HepG2 (cell line): Measurements from ENCODE around the gene ZNF213. TPM values are rescaled to one million over a fixed set of nuclear protein-coding genes. Genes with fewer than 3 reads are reported as not detected.

ENCODE experiments used
- DMAP1 ChIP-seq: IDR thresholded peaks from 2 replicates; pipeline ENCODE4 v1.6.1; 2016
- GATAD2A ChIP-seq: IDR thresholded peaks from 2 replicates; pipeline ENCODE4 v1.6.1; 2016
- KDM5B ChIP-seq: sonication (generic); formaldehyde crosslinking; IDR thresholded peaks from 2 replicates; pipeline ENCODE4 v1.4.0; 2020; ENCODE audit warnings: missing genetic modification reagents, mild to moderate bottlenecking, borderline replicate concordance
- NCOR1 ChIP-seq: fragments of 200-600 bp; sonication (generic); IDR thresholded peaks from 2 replicates; pipeline ENCODE4 v1.7.0; 2017; ENCODE audit warnings: antibody characterized with exemption, low read length, borderline replicate concordance
- NFKB2 ChIP-seq: sonication (generic); formaldehyde crosslinking; IDR thresholded peaks from 2 replicates; pipeline ENCODE4 v1.4.0; 2020; ENCODE audit warnings: missing genetic modification reagents, borderline replicate concordance
- SMAD9 ChIP-seq: sonication (generic); formaldehyde crosslinking; IDR thresholded peaks from 2 replicates; pipeline ENCODE4 v1.5.1; 2020; ENCODE audit warnings: mild to moderate bottlenecking, missing genetic modification reagents
- SP2 ChIP-seq: sonication (generic); formaldehyde crosslinking; IDR thresholded peaks from 2 replicates; pipeline ENCODE4 v1.5.1; 2020; ENCODE audit warnings: mild to moderate bottlenecking, missing genetic modification reagents
- THAP11 ChIP-seq: IDR thresholded peaks from 2 replicates; pipeline ENCODE4 v1.6.1; 2016; ENCODE audit warnings: missing biosample characterization, missing genetic modification reagents
- TOPORS ChIP-seq: sonication (generic); formaldehyde crosslinking; IDR thresholded peaks from 2 replicates; pipeline ENCODE4 v1.8.0; 2023; ENCODE audit warnings: mild to moderate bottlenecking, missing genetic modification reagents
- ZNF256 ChIP-seq: sonication (generic); formaldehyde crosslinking; conservative IDR thresholded peaks from 2 replicates; pipeline ENCODE4 v1.4.0; 2020; ENCODE audit warnings: missing genetic modification reagents
- ZNF670 ChIP-seq: sonication (generic); formaldehyde crosslinking; IDR thresholded peaks from 2 replicates; pipeline ENCODE4 v1.8.0; 2022; ENCODE audit warnings: mild to moderate bottlenecking, missing genetic modification reagents, borderline replicate concordance
- ZNF777 ChIP-seq: sonication (generic); formaldehyde crosslinking; IDR thresholded peaks from 2 replicates; pipeline ENCODE4 v1.4.0; 2020; ENCODE audit warnings: missing genetic modification reagents
- polyA plus RNA-seq, 8 experiments: library from polyadenylated mRNA; depleted of rRNA in 3 of 8; stranded (reverse) in 7 of 8; unstranded in 1 of 8; fragments of >200 nt; fragmentation: Illumina TruSeq in 4 of 8; extraction: Trizol in 4 of 8; gene quantifications; 2 replicates each; pipeline versions ENCODE4 v1.2.1 to v1.2.3, GENCODE V29; 2011 to 2016; ENCODE audit warnings: low read depth in 4 of 8, missing spikeins in 1 of 8, mixed read lengths in 1 of 8; ENCODE audit not compliant: insufficient read depth in 1 of 8
- total RNA-seq, 5 experiments: library from RNA; depleted of rRNA; stranded (reverse); fragments of >200 nt; fragmentation: Illumina TruSeq; extraction: Trizol; gene quantifications; 2 replicates each; pipeline ENCODE4 v1.2.3, GENCODE V29; 2016; ENCODE audit warnings: low read depth in 1 of 5
- TF ChIP-seq, protein P1 (sequence below): IDR thresholded peaks from 2 replicates; pipeline ENCODE4 v1.4.0; 2020; ENCODE audit warnings: mild to moderate bottlenecking, missing genetic modification reagents
- TF ChIP-seq, protein P2 (sequence below): sonication (generic); formaldehyde crosslinking; IDR thresholded peaks from 2 replicates; pipeline ENCODE4 v1.5.1; 2020; ENCODE audit warnings: mild to moderate bottlenecking, missing genetic modification reagents, borderline replicate concordance
- TF ChIP-seq, protein P3 (sequence below), 2 experiments: sonication (generic) in 1 of 2; formaldehyde crosslinking in 1 of 2; IDR thresholded peaks; 2 replicates each; pipeline versions ENCODE4 v1.4.0 to v1.6.1; 2016 to 2020; ENCODE audit warnings: borderline replicate concordance in 1 of 2, low read depth in 1 of 2, mild to moderate bottlenecking in 1 of 2, missing genetic modification reagents in 1 of 2
- TF ChIP-seq, protein P4 (sequence below): sonication (generic); formaldehyde crosslinking; IDR thresholded peaks from 2 replicates; pipeline ENCODE4 v1.5.0; 2020; ENCODE audit warnings: mild to moderate bottlenecking, missing genetic modification reagents, borderline replicate concordance

ZNF213 gene
- total and polyA plus RNA-seq, 2 of the 13 experiments (the other 11 are each of a cell fraction or from before 2014, with no cell fraction given), result 0.59 to 0.97 TPM

DNA sequence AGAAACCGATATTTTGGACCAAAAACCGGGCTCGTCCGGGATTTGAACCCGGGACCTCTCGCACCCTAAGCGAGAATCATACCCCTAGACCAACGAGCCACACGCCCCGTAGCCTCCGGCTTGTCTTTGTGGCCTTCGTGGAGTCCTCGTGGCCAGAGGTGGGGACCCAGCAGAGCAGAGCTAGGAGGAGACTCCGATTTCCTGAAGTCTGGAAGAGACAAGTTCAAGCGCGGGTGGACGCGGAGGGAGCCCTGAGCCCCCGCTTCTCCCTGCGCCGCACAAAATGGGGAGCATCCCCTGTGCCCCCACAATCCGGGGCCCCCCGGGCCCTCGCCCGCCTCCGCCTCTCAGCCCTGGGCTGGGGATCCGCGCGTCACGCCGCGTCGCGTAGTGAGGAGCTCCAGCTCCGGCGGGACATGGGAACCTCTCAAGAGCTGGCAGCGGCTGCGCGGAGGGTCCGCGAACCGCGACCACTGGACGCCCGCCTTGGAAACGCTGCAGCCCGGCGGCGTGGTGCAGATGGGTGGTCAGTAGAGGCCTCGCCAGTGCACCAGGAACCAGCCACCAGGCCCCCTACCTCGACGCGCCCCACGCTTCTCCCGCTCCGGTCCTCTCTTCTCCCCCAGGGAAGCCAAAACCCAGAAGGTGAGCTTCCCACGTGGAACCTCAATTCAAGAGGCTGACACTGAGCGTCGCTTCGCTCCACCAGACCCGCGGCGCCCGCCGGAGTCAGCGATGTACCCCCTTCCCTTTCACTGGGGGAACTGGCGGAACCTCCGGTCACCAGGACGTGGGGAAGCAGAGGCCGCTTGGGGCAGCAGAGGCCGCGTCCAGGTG is 48.0 kb downstream of the ZNF213 start (continued):
- TF ChIP-seq, protein P1, sequence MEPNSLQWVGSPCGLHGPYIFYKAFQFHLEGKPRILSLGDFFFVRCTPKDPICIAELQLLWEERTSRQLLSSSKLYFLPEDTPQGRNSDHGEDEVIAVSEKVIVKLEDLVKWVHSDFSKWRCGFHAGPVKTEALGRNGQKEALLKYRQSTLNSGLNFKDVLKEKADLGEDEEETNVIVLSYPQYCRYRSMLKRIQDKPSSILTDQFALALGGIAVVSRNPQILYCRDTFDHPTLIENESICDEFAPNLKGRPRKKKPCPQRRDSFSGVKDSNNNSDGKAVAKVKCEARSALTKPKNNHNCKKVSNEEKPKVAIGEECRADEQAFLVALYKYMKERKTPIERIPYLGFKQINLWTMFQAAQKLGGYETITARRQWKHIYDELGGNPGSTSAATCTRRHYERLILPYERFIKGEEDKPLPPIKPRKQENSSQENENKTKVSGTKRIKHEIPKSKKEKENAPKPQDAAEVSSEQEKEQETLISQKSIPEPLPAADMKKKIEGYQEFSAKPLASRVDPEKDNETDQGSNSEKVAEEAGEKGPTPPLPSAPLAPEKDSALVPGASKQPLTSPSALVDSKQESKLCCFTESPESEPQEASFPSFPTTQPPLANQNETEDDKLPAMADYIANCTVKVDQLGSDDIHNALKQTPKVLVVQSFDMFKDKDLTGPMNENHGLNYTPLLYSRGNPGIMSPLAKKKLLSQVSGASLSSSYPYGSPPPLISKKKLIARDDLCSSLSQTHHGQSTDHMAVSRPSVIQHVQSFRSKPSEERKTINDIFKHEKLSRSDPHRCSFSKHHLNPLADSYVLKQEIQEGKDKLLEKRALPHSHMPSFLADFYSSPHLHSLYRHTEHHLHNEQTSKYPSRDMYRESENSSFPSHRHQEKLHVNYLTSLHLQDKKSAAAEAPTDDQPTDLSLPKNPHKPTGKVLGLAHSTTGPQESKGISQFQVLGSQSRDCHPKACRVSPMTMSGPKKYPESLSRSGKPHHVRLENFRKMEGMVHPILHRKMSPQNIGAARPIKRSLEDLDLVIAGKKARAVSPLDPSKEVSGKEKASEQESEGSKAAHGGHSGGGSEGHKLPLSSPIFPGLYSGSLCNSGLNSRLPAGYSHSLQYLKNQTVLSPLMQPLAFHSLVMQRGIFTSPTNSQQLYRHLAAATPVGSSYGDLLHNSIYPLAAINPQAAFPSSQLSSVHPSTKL (CRISPR knock-in tag), result peak; percentile 3; the same call in 1 of the 2 replicates
- TF ChIP-seq ZNF256 (no peak), DMAP1 (CRISPR knock-in tag) (no peak), ZNF670 (CRISPR knock-in tag) (0 out of 2 replicates have a peak, but pooled peaks have one; percentile 6), GATAD2A (CRISPR knock-in tag) (peak; percentile 60; the same call in 1 of the 2 replicates), SMAD9 (CRISPR knock-in tag) (no peak), ZNF777 (peak; percentile 67), TOPORS (peak; percentile 92; the same call in 1 of the 2 replicates), NCOR1 (no peak; the same call in 1 of the 2 replicates), KDM5B (CRISPR knock-in tag) (peak; percentile 85), NFKB2 (CRISPR knock-in tag) (peak; percentile 24; the same call in 1 of the 2 replicates), SP2 (CRISPR knock-in tag) (0 out of 2 replicates have a peak, but pooled peaks have one; percentile 33), THAP11 (CRISPR knock-in tag) (peak; percentile 75)
- TF ChIP-seq, protein P2, sequence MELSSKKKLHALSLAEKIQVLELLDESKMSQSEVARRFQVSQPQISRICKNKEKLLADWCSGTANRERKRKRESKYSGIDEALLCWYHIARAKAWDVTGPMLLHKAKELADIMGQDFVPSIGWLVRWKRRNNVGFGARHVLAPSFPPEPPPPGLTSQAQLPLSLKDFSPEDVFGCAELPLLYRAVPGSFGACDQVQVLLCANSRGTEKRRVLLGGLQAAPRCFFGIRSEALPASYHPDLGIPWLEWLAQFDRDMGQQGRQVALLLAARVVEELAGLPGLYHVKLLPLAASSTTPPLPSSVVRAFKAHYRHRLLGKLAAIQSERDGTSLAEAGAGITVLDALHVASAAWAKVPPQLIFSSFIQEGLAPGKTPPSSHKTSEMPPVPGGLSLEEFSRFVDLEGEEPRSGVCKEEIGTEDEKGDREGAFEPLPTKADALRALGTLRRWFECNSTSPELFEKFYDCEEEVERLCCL, result peak; percentile 50; the same call in 1 of the 2 replicates
- TF ChIP-seq, protein P3, sequence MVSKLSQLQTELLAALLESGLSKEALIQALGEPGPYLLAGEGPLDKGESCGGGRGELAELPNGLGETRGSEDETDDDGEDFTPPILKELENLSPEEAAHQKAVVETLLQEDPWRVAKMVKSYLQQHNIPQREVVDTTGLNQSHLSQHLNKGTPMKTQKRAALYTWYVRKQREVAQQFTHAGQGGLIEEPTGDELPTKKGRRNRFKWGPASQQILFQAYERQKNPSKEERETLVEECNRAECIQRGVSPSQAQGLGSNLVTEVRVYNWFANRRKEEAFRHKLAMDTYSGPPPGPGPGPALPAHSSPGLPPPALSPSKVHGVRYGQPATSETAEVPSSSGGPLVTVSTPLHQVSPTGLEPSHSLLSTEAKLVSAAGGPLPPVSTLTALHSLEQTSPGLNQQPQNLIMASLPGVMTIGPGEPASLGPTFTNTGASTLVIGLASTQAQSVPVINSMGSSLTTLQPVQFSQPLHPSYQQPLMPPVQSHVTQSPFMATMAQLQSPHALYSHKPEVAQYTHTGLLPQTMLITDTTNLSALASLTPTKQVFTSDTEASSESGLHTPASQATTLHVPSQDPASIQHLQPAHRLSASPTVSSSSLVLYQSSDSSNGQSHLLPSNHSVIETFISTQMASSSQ (IDR thresholded peaks at IDR 0.05; ENCODE audit: low read depth), result 0 out of 2 replicates have a peak, but pooled peaks have one; percentile 33
- TF ChIP-seq, protein P3 (CRISPR knock-in tag; IDR thresholded peaks at IDR 0.05; ENCODE audit: borderline replicate concordance), result no peak
- TF ChIP-seq, protein P4, sequence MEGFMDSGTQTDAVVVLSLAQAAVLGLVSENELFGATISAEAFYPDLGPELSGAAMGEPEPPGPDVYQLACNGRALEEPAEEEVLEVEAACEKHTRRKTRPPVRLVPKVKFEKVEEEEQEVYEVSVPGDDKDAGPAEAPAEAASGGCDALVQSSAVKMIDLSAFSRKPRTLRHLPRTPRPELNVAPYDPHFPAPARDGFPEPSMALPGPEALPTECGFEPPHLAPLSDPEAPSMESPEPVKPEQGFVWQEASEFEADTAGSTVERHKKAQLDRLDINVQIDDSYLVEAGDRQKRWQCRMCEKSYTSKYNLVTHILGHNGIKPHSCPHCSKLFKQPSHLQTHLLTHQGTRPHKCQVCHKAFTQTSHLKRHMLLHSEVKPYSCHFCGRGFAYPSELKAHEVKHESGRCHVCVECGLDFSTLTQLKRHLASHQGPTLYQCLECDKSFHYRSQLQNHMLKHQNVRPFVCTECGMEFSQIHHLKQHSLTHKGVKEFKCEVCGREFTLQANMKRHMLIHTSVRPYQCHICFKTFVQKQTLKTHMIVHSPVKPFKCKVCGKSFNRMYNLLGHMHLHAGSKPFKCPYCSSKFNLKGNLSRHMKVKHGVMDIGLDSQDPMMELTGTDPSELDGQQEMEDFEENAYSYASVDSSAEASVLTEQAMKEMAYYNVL, result 0 out of 2 replicates have a peak, but pooled peaks have one; percentile 42
